Stomach smooth muscle (tissue), 2 donors: ENCODE measurements around the gene EI24.
A peak's percentile ranks its signal among the peaks of the same experiment; 100 is the strongest.
"Not testable (repeated sequence)": the region's sequence is repeated elsewhere in the genome, so short reads cannot be mapped to it uniquely, and the experiment has no call there.

Source experiments
- H3K27ac ChIP-seq: one replicate; pipeline ENCODE4 v1.7.0; 2013; ENCODE audit warnings: mild to moderate bottlenecking, low read length, inconsistent platforms
- H3K27me3 ChIP-seq, 2 donors: one replicate each; pipeline ENCODE4 v1.7.0; 2013; ENCODE audit warnings: low read length in 2 of 2; ENCODE audit not compliant: insufficient read depth in 2 of 2, control insufficient read depth in 1 of 2
- H3K36me3 ChIP-seq, 2 donors: one replicate each; pipeline ENCODE4 v1.7.0; 2013; ENCODE audit warnings: low read length in 2 of 2; ENCODE audit not compliant: control insufficient read depth in 2 of 2, insufficient read depth in 2 of 2
- H3K4me1 ChIP-seq: one replicate; pipeline ENCODE4 v1.7.0; 2013; ENCODE audit warnings: low read length; ENCODE audit not compliant: control insufficient read depth, insufficient read depth
- H3K4me3 ChIP-seq, 2 donors: one replicate each; pipeline ENCODE4 v1.7.0; 2013; ENCODE audit warnings: low read length in 2 of 2
- H3K9ac ChIP-seq, 2 donors: one replicate each; pipeline ENCODE4 v1.7.0; 2013; ENCODE audit warnings: low read length in 2 of 2, mild to moderate bottlenecking in 1 of 2
- H3K9me3 ChIP-seq, 2 donors: one replicate each; pipeline ENCODE4 v1.7.0; 2013; ENCODE audit warnings: low read length in 2 of 2; ENCODE audit not compliant: control insufficient read depth in 2 of 2
- donor health status: healthy.
- donor health status: Pancreatic carcinoma.

Gene EI24

GRCh38 chr11:125553357-125553756, 15.9 kb upstream of the EI24 start:
- Histone ChIP-seq H3K27me3 (peaks cover 0 to 4% of the 10 kb centered on the region in 2 donors), H3K4me1 (no peaks in the 10 kb centered on the region), H3K27ac (no peak overlapping the region), H3K36me3 (no peaks in the 10 kb centered on the region), H3K9ac (no peak overlapping the region), H3K4me3 (no peak overlapping the region), H3K9me3 (peaks cover 8 to 10% of the 10 kb centered on the region in 2 donors)

DNA sequence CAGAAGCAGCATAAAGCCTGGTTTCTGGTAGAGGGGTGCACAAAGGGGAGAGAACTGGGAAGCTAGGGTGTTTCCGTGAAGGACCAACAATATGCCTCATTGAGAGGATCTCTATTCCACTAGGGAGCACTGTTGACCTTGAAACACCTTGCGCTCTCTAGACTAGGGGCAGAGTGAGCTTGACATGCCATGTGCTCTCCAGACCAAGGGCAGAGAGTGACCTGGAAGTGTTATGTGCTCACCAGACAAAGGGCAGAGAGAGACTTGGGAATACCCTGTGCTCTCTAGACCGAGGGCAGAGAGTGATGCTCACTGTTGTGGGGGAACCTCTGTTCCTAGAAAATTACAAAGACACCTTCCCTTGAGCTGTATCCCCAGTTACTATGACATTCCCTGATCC, 15.2 kb upstream of the EI24 start:
- Histone ChIP-seq H3K36me3 (no peaks in the 10 kb centered on the region), H3K27ac (no peak overlapping the region), H3K4me1 (no peaks in the 10 kb centered on the region), H3K27me3 (peaks cover 0 to 4% of the 10 kb centered on the region in 2 donors), H3K9me3 (peaks cover 8 to 10% of the 10 kb centered on the region in 2 donors), H3K9ac (no peak overlapping the region), H3K4me3 (no peak overlapping the region)

DNA sequence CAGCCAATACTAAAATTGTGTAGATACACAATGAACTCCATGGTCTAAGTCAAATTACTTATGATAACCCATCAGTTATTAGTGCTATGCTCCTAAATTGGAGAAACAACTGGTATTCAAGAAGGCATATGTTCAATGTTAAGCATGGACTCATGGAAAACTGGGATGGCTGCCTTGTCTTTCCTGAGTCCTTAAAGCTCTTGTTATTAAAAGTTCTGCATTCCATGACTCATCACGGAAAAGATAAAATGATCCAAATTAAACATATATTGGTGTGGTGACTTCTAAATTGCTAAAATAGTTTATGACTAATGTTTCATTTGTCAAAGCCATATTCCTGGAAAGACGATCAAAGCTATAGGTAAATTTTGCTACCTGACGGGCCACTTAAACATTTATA, 9.4 kb upstream of the EI24 start:
- no peak overlapping the region for H3K9ac ChIP-seq
- no peaks in the 10 kb centered on the region for H3K9me3 ChIP-seq

DNA sequence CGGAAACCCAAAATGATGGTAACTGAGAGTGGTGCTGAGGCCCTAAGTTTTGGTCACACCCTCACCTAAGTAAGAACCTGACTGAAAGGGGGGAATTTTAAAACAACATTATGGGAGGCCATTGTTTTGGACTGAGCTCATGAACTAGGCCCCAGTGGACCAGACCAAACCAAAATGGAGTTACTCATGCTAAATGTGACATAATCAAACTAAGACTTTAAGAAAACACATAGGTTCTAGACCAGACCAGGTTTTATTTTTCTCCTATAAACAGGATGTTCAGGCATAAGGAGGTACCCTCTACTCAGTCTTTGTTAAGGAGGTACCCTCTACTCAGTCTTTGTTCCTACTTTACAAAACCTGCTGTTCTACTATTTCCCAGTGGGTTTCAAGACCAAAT, 7.4 kb upstream of the EI24 start:
- Histone ChIP-seq H3K36me3 (no peaks in the 10 kb centered on the region), H3K27ac (no peak overlapping the region), H3K4me1 (no peaks in the 10 kb centered on the region), H3K4me3 (no peak overlapping the region), H3K9me3 (no peaks in the 10 kb centered on the region), H3K9ac (no peak overlapping the region), H3K27me3 (no peaks in the 10 kb centered on the region)

More for the DNA sequence above, 9.4 kb upstream of the EI24 start:
- H3K27ac ChIP-seq, result no peak overlapping the region
- no peaks in the 10 kb centered on the region for H3K27me3 ChIP-seq
- no peak overlapping the region for H3K4me3 ChIP-seq
- H3K36me3 ChIP-seq, result no peaks in the 10 kb centered on the region
- no peaks in the 10 kb centered on the region for H3K4me1 ChIP-seq

DNA sequence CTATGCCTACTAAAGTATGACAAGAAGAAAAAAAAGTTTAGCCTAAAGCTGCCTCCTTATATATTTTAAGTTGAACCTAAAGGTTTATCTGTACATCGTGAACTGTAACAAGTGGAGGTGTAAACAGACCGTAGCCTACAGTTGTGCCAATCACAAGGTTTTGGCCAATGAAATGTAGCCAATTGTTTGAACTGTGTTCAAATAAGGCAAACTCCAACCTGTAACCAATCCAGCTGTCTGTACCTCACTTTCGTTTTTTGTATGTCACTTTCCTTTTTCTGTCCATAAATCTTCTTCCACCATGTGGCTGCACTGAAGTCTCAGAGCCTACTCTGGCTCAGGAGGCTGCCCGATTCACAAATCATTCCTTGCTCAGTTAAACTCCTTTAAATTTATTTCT, 6.8 kb upstream of the EI24 start:
- Histone ChIP-seq H3K9ac (no peak overlapping the region), H3K36me3 (no peaks in the 10 kb centered on the region), H3K27me3 (no peaks in the 10 kb centered on the region), H3K27ac (no peak overlapping the region), H3K4me3 (no peak overlapping the region), H3K9me3 (no peaks in the 10 kb centered on the region), H3K4me1 (no peaks in the 10 kb centered on the region)

GRCh38 chr11:125564357-125564756, 4.9 kb upstream of the EI24 start:
- no peak overlapping the region for H3K9ac ChIP-seq
- no peak overlapping the region for H3K27ac ChIP-seq

DNA sequence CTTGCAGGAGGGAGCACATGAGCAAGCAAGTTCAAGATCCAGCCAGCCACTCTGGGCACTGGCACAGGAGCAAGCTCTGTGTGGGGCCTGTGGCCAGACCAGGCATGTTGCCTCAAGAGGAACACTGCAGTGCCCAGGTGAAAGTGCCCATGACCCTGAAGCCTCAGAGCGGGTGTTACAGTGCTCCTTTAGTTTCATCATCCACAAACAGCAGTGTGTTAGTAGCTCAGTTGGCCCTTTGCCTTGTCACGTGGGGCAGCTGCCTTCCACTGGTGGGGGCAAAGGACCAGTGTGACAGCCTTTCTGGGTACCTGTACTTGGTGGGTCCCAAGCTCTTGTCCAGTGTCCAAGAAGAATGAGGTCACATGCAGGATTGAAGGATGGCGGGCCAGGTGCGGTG, 3.0 kb upstream of the EI24 start:
- H3K9ac ChIP-seq, result no peak overlapping the region
- peaks cover 15% of the 10 kb centered on the region for H3K4me1 ChIP-seq
- no peaks in the 10 kb centered on the region for H3K9me3 ChIP-seq
- H3K27ac ChIP-seq, result no peak overlapping the region
- H3K4me3 ChIP-seq, result no peak overlapping the region
- H3K27me3 ChIP-seq, result no peaks in the 10 kb centered on the region
- H3K36me3 ChIP-seq, result no peaks in the 10 kb centered on the region

More at GRCh38 chr11:125564357-125564756, 4.9 kb upstream of the EI24 start:
- Histone ChIP-seq H3K9me3 (no peaks in the 10 kb centered on the region), H3K27me3 (no peaks in the 10 kb centered on the region), H3K4me3 (no peak overlapping the region), H3K36me3 (no peaks in the 10 kb centered on the region), H3K4me1 (no peaks in the 10 kb centered on the region)

DNA sequence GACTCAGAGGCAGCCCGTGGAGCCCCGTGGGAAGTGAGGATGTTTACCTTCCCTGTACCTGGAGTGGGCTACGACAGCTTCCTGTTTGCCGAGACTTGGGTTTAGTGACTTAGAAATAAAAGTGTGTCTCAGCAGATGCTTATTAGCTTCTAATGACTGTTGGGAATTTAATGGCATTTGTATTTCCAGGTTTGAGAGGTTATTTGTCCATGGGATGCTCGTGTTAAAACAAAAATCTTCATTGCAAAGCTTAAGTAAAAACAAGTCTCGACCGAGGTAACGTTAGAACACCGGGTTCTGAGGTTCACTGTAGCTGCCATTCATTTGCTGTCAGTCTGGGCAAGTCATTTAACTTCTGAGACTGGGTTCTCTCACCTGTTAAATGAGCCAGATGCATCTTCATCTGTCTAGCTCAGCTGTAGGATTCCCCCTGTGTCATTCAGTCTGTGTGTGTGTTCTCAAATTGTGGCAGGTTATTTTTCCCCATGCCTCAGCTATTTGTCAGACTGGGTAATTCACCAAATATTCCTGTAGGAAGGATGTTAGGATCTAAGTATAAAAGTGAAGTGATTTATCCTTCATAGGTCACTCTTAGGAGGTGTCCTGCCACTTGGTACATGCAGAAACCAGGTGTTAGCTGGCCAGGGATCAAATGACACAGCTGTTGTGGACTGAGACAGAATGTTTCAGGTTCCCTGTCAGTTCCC, 791 bp downstream of the EI24 start:
- Histone ChIP-seq H3K9ac (peak overlapping the region; percentile 96 to 98), H3K4me1 (peaks cover 15% of the 10 kb centered on the region), H3K27me3 (no peaks in the 10 kb centered on the region), H3K9me3 (no peaks in the 10 kb centered on the region), H3K36me3 (peaks cover 11 to 16% of the 10 kb centered on the region in 2 donors), H3K27ac (peak overlapping the region; percentile 58), H3K4me3 (peak overlapping the region; percentile 88 to 98)

GRCh38 chr11:125570952-125571351, 1.7 kb downstream of the EI24 start:
- Histone ChIP-seq H3K4me1 (peaks cover 15% of the 10 kb centered on the region), H3K27ac (no peak overlapping the region), H3K4me3 (no peak overlapping the region), H3K9me3 (no peaks in the 10 kb centered on the region), H3K36me3 (peaks cover 19 to 25% of the 10 kb centered on the region in 2 donors), H3K27me3 (no peaks in the 10 kb centered on the region), H3K9ac (peak overlapping the region; percentile 13 to 19)

- Histone ChIP-seq H3K27ac (no peak overlapping the region), H3K9me3 (no peaks in the 10 kb centered on the region), H3K36me3 (peaks cover 28 to 34% of the 10 kb centered on the region in 2 donors), H3K27me3 (no peaks in the 10 kb centered on the region), H3K4me3 (no peak overlapping the region), H3K9ac (no peak overlapping the region), H3K4me1 (peaks cover 15% of the 10 kb centered on the region)
These were observed 3.6 kb downstream of the EI24 start for GRCh38 chr11:125572916-125573315.

- H3K36me3 ChIP-seq, result peaks cover 42 to 57% of the 10 kb centered on the region in 2 donors
- not testable (repeated sequence) for H3K27me3 ChIP-seq, H3K27ac ChIP-seq, H3K9me3 ChIP-seq, H3K4me3 ChIP-seq, H3K4me1 ChIP-seq, H3K9ac ChIP-seq
These were observed 7.9 kb downstream of the EI24 start for GRCh38 chr11:125577181-125577580.
